Thymus (tissue), 14 donors: ENCODE measurements around the gene ANKRD10. TPM values are rescaled to one million over a fixed set of nuclear protein-coding genes. Genes with fewer than 3 reads are reported as not detected.
A peak's percentile ranks its signal among the peaks of the same experiment; 100 is the strongest.

Source experiments
- DNase-seq, 9 donors: peaks; one replicate each; pipeline ENCODE4 v3.0.0-alpha.2; 2013; ENCODE audit warnings: low spot score in 9 of 9, low read depth in 6 of 9, missing footprints in 1 of 9
- H3K27ac ChIP-seq, 2 donors: one replicate each; pipeline ENCODE4 v1.5.1; 2013; ENCODE audit warnings: control low read depth in 1 of 2, low read depth in 1 of 2, low read length in 1 of 2, mild to moderate bottlenecking in 1 of 2, moderate library complexity in 1 of 2
- H3K27me3 ChIP-seq, 2 donors: one replicate each; pipeline ENCODE4 v1.5.1; 2013; ENCODE audit warnings: low read length in 1 of 2; ENCODE audit not compliant: control insufficient read depth in 2 of 2, insufficient read depth in 1 of 2
- H3K36me3 ChIP-seq, 2 donors: one replicate each; pipeline ENCODE4 v1.5.1; 2013; ENCODE audit warnings: low read length in 1 of 2, mild to moderate bottlenecking in 1 of 2, moderate library complexity in 1 of 2; ENCODE audit not compliant: control insufficient read depth in 2 of 2, insufficient read depth in 2 of 2
- H3K4me1 ChIP-seq, 2 donors: one replicate each; pipeline ENCODE4 v1.5.1; 2013; ENCODE audit warnings: low read length in 2 of 2; ENCODE audit not compliant: control insufficient read depth in 2 of 2, insufficient read depth in 2 of 2
- H3K4me3 ChIP-seq, 2 donors: one replicate each; pipeline ENCODE4 v1.5.1; 2013; ENCODE audit warnings: low read length in 2 of 2, control low read depth in 1 of 2, mild to moderate bottlenecking in 1 of 2
- H3K9me3 ChIP-seq, 2 donors: one replicate each; pipeline ENCODE4 v1.5.1; 2013; ENCODE audit warnings: low read length in 1 of 2, mild to moderate bottlenecking in 1 of 2; ENCODE audit not compliant: control insufficient read depth in 2 of 2, insufficient read depth in 1 of 2
- WGBS: extraction: QIAGEN DNeasy Blood & Tissue Kit; methylation state at CpG from one replicate; pipeline ENCODE4 v1.1.7; 2013; 5-methylcytosine and 5-hydroxymethylcytosine counted together
- long read RNA-seq, 10 donors: transcript quantifications; one replicate each; lab custom pipeline, GENCODE V29; 2026
- polyA plus RNA-seq: library from polyadenylated mRNA; stranded (reverse); fragments of 200-250 nt; gene quantifications from one replicate; pipeline ENCODE4 v1.2.3, GENCODE V29; 2013
- total RNA-seq: library from RNA; stranded (reverse); fragments of 120-200 nt; gene quantifications from one replicate; pipeline ENCODE4 v1.2.4, GENCODE V29; 2013
- donor health status: healthy.

The ANKRD10 gene
- total RNA-seq (85.8 TPM), polyA plus RNA-seq (207 TPM)
- long read RNA-seq, donor 1, partial matches to known transcripts = 0 of 4 reads
- long read RNA-seq, donor 1, other reads (novel, unspliced or antisense) = 0 of 4 reads
- long read RNA-seq, donor 2 = 0 reads
- long read RNA-seq, donor 3, transcript ANKRD10-201 (6 exons, 2,495 nt) = major isoform, 6 of 42 reads
- long read RNA-seq, donor 3, transcript ANKRD10-211 (2 exons, 704 nt) = major isoform, 6 of 42 reads
- long read RNA-seq, donor 3, partial matches to known transcripts = 26 of 42 reads
- long read RNA-seq, donor 3, other reads (novel, unspliced or antisense) = 0 of 42 reads
- long read RNA-seq, donor 4, partial matches to known transcripts = 24 of 33 reads
- long read RNA-seq, donor 4, other reads (novel, unspliced or antisense) = 0 of 33 reads
- long read RNA-seq, donor 5, transcript ANKRD10-201 (6 exons, 2,495 nt) = major isoform, 10 of 58 reads
- long read RNA-seq, donor 5, partial matches to known transcripts = 45 of 58 reads
- long read RNA-seq, donor 5, other reads (novel, unspliced or antisense) = 0 of 58 reads
- long read RNA-seq, donor 6, transcript ANKRD10-207 (2 exons, 446 nt) = major isoform, 5 of 42 reads
- long read RNA-seq, donor 6, partial matches to known transcripts = 30 of 42 reads
- long read RNA-seq, donor 6, other reads (novel, unspliced or antisense) = 0 of 42 reads
- long read RNA-seq, donor 7, transcript ANKRD10-201 (6 exons, 2,495 nt) = major isoform, 12 of 35 reads
- long read RNA-seq, donor 7, partial matches to known transcripts = 19 of 35 reads
- long read RNA-seq, donor 7, other reads (novel, unspliced or antisense) = 0 of 35 reads
- long read RNA-seq, donor 8, partial matches to known transcripts = 0 of 4 reads
- long read RNA-seq, donor 8, other reads (novel, unspliced or antisense) = 0 of 4 reads
- long read RNA-seq, donor 9, partial matches to known transcripts = 18 of 28 reads
- long read RNA-seq, donor 9, other reads (novel, unspliced or antisense) = 0 of 28 reads
- long read RNA-seq, donor 10, partial matches to known transcripts = 0 of 4 reads
- long read RNA-seq, donor 10, other reads (novel, unspliced or antisense) = 0 of 4 reads

DNA sequence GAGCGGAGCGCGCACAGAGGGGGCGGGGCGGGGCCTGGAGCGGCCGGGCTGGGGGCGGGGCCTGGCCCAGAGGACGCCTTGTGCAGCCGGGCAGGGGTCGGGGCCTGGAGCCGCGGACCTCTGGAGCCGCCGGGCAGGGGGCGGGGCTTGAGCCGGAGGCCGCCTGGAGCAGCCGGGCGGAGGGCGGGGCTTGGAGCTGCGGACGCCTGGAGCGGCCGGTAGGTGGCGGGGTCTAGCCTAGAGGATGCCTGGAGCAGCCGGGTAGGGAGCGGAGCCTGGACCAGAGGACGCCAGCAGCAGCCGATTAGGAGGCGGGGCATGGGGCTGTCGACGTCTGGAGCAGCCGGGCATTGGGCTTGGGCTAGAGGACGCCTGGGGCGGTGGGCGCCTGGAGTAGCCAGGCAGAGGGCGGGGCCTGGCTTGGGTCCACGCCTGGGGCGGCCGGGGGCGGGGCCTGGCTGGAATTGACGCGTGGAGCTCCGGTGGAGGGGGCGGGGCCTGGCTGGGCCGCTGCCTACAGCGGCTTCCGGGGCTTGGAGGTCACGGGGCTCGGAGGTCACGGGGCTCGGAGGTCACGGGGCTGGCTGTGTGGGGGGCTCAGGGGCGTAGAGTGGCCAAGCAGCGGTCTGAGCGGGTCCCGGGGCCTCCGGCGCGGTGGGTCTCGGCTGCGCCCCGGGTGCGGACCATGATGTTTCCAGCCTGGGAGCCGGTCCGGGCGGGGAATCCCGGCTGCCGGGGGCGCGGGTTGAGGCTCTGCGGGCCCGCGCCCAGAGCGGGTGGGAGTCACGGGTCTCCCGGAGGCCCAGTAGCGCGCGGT is at the start of gene ANKRD10:
ANKRD10 (minus strand) TSS at position 13 of the 817 bp plus-strand sequence. CDS start 135 bp downstream, outside the sequence.
- H3K9me3 ChIP-seq = no peaks in the 10 kb centered on the region
- peak within 1 kb of the TSS; percentile 95 for H3K4me3 ChIP-seq
- H3K4me1 ChIP-seq = peaks cover 17 to 20% of the 10 kb centered on the region in 2 donors
- WGBS = under 1% methylated on average over 81 of the region's 81 CpGs
- H3K36me3 ChIP-seq = peaks cover 3 to 4% of the 10 kb centered on the region in 2 donors
- peak within 1 kb of the TSS; percentile 98 to 100 for H3K27ac ChIP-seq
- no peaks in the 10 kb centered on the region for H3K27me3 ChIP-seq
- DNase-seq = peak; percentile 73 to 95 (median 91)

DNA sequence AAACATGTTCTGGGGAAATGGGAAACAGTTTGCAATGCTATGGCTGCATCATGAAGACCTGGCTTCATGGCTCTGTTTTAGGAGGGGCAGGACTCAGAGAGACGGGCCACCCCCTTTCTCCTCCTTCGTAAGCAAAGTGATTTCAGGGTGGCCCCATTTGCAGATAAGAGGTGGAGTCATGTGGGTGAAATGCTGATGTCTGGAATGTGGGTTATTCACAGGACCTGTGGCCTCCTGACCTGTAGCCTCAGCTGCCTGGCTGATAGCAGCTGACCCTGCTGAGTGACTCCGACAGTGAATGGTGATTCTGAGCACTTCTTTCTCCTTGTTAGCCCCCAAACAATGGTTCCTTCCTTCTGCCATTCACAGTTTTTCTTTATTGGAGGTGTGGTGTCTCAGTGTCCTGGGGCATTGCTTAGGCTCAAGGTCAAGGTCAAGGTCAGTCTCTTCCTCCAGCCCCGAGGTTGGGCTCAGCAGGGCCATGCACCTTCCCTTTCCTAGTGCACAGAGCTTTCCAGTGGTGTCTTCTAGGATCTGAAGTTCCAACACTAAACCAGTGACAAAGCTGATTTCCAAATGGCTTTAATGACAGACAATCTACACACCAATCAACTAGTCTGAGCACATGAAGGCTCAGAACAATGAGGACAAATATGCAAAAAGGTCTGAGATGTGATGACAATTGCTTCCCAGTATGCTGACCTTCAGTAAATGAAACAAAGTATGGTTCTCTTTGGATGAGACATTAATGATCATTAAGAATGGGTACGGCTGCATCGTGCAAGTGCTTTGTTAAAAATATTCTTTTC is 49.6 kb upstream of the ANKRD10 start:
- peaks cover 3 to 15% of the 10 kb centered on the region in 2 donors for H3K9me3 ChIP-seq
- no peak for DNase-seq
- H3K36me3 ChIP-seq = no peaks in the 10 kb centered on the region
- no peak overlapping the region for H3K27ac ChIP-seq
- no peaks in the 10 kb centered on the region for H3K4me1 ChIP-seq
- WGBS = 78% methylated on average over 6 of the region's 6 CpGs
- no peaks in the 10 kb centered on the region for H3K27me3 ChIP-seq
- no peak overlapping the region for H3K4me3 ChIP-seq

DNA sequence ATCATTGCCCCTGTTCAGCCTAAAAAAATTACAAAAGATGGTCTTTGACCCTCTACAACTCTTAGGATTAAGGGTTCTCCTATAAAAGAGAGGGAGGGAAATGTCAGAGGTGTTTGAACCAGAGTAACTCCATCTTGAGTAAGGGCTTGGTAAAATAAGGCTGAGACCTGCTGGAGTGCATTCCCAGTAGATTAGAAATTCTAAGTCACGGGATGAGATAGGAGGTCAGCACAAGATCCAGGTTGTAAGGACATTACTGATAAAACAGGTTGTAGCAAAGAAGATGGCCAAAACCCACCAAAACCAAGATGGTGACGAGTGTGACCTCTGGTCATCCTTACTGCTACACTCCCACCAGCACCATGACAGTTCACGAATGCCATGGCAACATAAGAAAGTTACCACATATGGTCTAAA is 48.7 kb upstream of the ANKRD10 start:
- Histone ChIP-seq H3K9me3 (peaks cover 3 to 15% of the 10 kb centered on the region in 2 donors), H3K27ac (no peak overlapping the region), H3K4me3 (no peak overlapping the region), H3K27me3 (no peaks in the 10 kb centered on the region), H3K36me3 (no peaks in the 10 kb centered on the region), H3K4me1 (no peaks in the 10 kb centered on the region)
- WGBS = 83% methylated on average over 3 of the region's 3 CpGs
- no peak for DNase-seq

DNA sequence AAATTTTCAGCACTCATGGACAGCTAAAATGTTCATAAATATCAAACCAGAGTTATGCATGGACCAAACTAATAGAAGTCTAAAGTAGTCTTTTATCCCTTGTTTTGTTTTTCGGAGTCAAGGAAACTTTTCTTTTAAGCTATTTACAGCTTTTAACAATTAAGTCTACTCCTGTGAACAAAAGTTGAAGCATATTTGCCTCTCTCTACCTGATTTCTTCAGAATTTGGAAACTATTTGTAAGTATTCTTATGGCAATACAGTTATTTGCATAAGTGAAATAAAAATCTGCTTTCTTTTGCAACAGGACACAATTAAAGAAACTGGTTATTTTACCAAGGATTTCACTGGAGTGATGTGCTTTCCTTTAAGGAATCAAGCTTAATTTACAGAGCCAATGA is 47.1 kb upstream of the ANKRD10 start:
- 98% methylated on average over 1 of the region's 1 CpG for WGBS
- peaks cover 3 to 15% of the 10 kb centered on the region in 2 donors for H3K9me3 ChIP-seq
- no peak for DNase-seq

DNA sequence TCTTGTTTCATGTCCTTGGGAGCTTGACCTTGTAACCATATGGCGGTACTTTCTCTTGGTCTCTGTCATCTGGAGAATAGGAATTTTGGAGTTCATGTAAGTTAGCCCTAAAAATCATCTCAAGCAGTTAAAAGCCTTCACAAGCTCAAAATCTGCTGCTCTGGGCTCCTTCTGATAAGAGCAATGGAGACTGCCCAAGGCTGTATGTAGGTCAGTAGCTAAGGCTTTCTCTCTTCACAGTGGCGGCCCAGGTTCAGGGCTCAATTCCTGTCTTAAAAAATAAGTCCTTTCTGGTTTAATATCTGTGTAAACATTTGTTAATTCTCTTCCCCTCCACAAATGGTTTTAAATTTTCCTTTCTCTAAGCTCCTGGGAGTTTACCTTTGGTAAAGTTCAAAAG is 45.3 kb upstream of the ANKRD10 start:
- no peak for DNase-seq
- 97% methylated on average over 2 of the region's 2 CpGs for WGBS

More for the DNA sequence above, 47.1 kb upstream of the ANKRD10 start:
- Histone ChIP-seq H3K27me3 (no peaks in the 10 kb centered on the region), H3K4me1 (no peaks in the 10 kb centered on the region), H3K27ac (no peak overlapping the region), H3K4me3 (no peak overlapping the region), H3K36me3 (no peaks in the 10 kb centered on the region)

DNA sequence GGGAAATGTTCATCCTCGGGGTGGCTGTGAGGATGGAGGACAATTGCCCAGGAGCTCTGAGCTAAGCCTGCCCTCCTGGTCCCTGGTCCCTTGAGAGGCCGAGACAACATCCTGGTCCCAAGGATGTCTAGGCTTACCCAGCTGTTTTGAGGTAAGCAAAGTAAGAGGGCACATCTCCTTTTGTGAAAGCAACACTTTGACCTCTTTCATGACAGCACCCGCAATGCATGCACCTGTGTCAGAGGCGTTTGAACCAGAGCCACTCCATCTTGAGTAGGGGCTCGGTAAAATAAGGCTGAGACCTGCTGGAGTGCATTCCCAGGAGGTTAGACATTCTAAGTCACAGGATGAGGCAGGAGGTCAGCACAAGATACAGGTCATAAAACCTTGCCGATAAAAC is 43.1 kb upstream of the ANKRD10 start:
- H3K9me3 ChIP-seq = no peaks in the 10 kb centered on the region
- H3K4me3 ChIP-seq = no peak overlapping the region
- 93% methylated on average over 6 of the region's 6 CpGs for WGBS

More for the DNA sequence above, 45.3 kb upstream of the ANKRD10 start:
- H3K9me3 ChIP-seq = peaks cover 0 to 7% of the 10 kb centered on the region in 2 donors
- no peaks in the 10 kb centered on the region for H3K36me3 ChIP-seq
- no peak overlapping the region for H3K4me3 ChIP-seq
- no peaks in the 10 kb centered on the region for H3K4me1 ChIP-seq
- H3K27ac ChIP-seq = no peak overlapping the region
- H3K27me3 ChIP-seq = no peaks in the 10 kb centered on the region

DNA sequence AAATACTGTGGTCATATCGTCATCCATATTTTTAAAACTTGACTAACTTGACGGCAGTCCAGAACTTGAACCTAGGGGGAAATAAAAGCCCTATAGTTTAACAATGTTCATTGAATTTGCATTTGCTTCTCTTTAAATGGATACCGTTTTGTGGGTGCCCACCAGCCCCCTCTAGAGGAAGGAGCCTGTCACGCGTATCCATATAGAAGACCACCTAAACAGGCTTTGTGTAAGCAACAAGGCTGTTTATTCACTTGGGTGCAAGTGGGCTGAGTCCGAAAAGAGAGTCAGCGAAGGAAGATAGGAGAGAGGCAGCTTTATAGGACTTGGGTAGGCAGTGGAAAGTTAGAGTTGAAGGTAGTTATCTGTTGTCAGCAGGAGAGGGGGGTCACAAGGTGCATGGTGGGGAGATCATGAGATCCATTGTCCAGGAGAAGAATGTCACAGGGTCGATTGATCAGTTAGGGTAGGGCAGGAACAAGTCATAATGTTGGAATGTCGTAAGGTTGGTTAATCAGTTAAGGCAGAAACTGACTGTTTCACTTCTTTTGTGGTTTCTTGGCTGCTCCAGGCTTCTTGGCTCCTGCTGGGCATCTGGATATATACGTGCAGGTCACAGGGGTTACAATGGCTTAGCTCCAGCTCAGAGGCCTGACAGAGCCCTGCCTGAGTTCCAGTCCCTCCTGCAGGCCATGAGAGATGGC is 42.5 kb upstream of the ANKRD10 start:
- Histone ChIP-seq H3K4me1 (no peaks in the 10 kb centered on the region), H3K27me3 (no peaks in the 10 kb centered on the region), H3K9me3 (no peaks in the 10 kb centered on the region), H3K27ac (no peak overlapping the region), H3K4me3 (no peak overlapping the region), H3K36me3 (no peaks in the 10 kb centered on the region)
- DNase-seq = no peak
- WGBS = 86% methylated on average over 10 of the region's 10 CpGs

More for the DNA sequence above, 43.1 kb upstream of the ANKRD10 start:
- Histone ChIP-seq H3K27me3 (no peaks in the 10 kb centered on the region), H3K36me3 (no peaks in the 10 kb centered on the region), H3K27ac (no peak overlapping the region), H3K4me1 (no peaks in the 10 kb centered on the region)
- no peak for DNase-seq
